ENCODE data around the gene HLTF.

HLTF gene

GRCh38 chr3:149010504-149010951, 75.8 kb downstream of the HLTF start:
- TF ChIP-seq CTCF (IDR thresholded peaks at IDR 0.05; ENCODE audit: low read depth, low read length), result no peak
- no peak for DNase-seq (ENCODE audit: extremely low read depth, low read depth)

GRCh38 chr3:149009732-149010131, 76.6 kb downstream of the HLTF start:
- no peak for TF ChIP-seq CTCF (IDR thresholded peaks at IDR 0.05; ENCODE audit: low read depth, low read length)

GRCh38 chr3:149007567-149008257, 78.6 kb downstream of the HLTF start:
- no peak for TF ChIP-seq CTCF (IDR thresholded peaks at IDR 0.05; ENCODE audit: low read depth, low read length)
- DNase-seq (ENCODE audit: extremely low read depth, low read depth), result no peak

More at GRCh38 chr3:149009732-149010131, 76.6 kb downstream of the HLTF start:
- DNase-seq (ENCODE audit: extremely low read depth, low read depth), result no peak

GRCh38 chr3:149005416-149005815, 80.9 kb downstream of the HLTF start:
- no peak for DNase-seq (ENCODE audit: extremely low read depth, low read depth)
- no peak for TF ChIP-seq CTCF (IDR thresholded peaks at IDR 0.05; ENCODE audit: low read depth, low read length)

- no peak for DNase-seq (ENCODE audit: extremely low read depth, low read depth)
- no peak for TF ChIP-seq CTCF (IDR thresholded peaks at IDR 0.05; ENCODE audit: low read depth, low read length)
Measured at GRCh38 chr3:149004622-149005021, 81.7 kb downstream of the HLTF start.

GRCh38 chr3:149003653-149004305, 82.6 kb downstream of the HLTF start:
- TF ChIP-seq CTCF (IDR thresholded peaks at IDR 0.05; ENCODE audit: low read depth, low read length), result no peak
- no peak for DNase-seq (ENCODE audit: extremely low read depth, low read depth)

GRCh38 chr3:149001727-149002126, 84.6 kb downstream of the HLTF start:
- no peak for DNase-seq (ENCODE audit: extremely low read depth, low read depth)
- no peak for TF ChIP-seq CTCF (IDR thresholded peaks at IDR 0.05; ENCODE audit: low read depth, low read length)
